K562 (cell line): ENCODE results near the gene PCSK6. TPM values are rescaled to one million over a fixed set of nuclear protein-coding genes. Genes with fewer than 3 reads are reported as not detected.
A peak's percentile ranks its signal among the peaks of the same experiment; 100 is the strongest.

Source experiments
- ATAC-seq: fragments of 200-7000 bp; cut with Tn5 transposase; 3 replicates; pipeline ENCODE4 v1.9.1; 2020; ENCODE audit warnings: moderate library complexity
- BruUV-seq: library from RNA; stranded (reverse); fragments of 400-500 nt; replicated peaks from 2 replicates; lab custom pipeline; 2021; lab: Mats Ljungman, UMichigan
- CTCF ChIA-PET: fragments of 300-600 bp; formaldehyde crosslinking; extraction: SDS; loops from one replicate; lab custom pipeline; 2021; ENCODE audit warnings: low intra/inter-chr PET ratio; lab: Yijun Ruan, JAX
- POLR2A ChIA-PET: fragments of 300-600, 350-650 bp; sonication (Branson Sonifier 250); formaldehyde crosslinking; extraction: SDS; loops from one replicate; lab custom pipeline; 2021; ENCODE audit warnings: antibody characterized with exemption, inconsistent platforms; lab: Yijun Ruan, JAX
- DNase-seq, 4 experiments: peaks; one replicate each; pipeline versions ENCODE4 v3.0.0 to v3.0.0-alpha.2; 2011 to 2018; ENCODE audit warnings: low spot score in 3 of 4, mixed read lengths in 3 of 4; ENCODE audit errors: extremely low read depth in 1 of 4
- FAIRE-seq: peaks from 2 replicates; lab custom pipeline; 2011; peaks lifted over from hg19 to GRCh38; lab: Jason Lieb, UNC
- H2AFZ ChIP-seq: 2 replicates; pipeline ENCODE4 v1.6.0; 2011; ENCODE audit warnings: low read depth, low read length, control low read depth, inconsistent platforms
- H3K27ac ChIP-seq: fragments of 200-600 bp; 3 replicates; pipeline ENCODE4 v1.8.0; 2011; ENCODE audit warnings: low read depth, mild to moderate bottlenecking, control low read depth, inconsistent platforms, low read length, moderate library complexity, mixed read lengths; ENCODE audit errors: extremely low read depth
- H3K27me3 ChIP-seq, 2 experiments: fragments of 300-600 bp in 1 of 2; 2 replicates in 1 of 2; 3 replicates in 1 of 2; pipeline versions ENCODE4 v1.6.0 to v1.8.0; 2011; ENCODE audit warnings: inconsistent platforms in 2 of 2, low read length in 2 of 2, mild to moderate bottlenecking in 1 of 2, mixed read lengths in 1 of 2, moderate library complexity in 1 of 2; ENCODE audit not compliant: control insufficient read depth in 2 of 2, insufficient read depth in 2 of 2
- H3K36me3 ChIP-seq: fragments of 300-600 bp; 3 replicates; pipeline ENCODE4 v1.8.0; 2011; ENCODE audit warnings: mild to moderate bottlenecking, low read length, inconsistent platforms; ENCODE audit not compliant: control insufficient read depth, insufficient read depth
- H3K4me1 ChIP-seq, 2 experiments: fragments of 200-600 bp in 1 of 2; replicated peaks in 1 of 2; 2 replicates in 1 of 2; 3 replicates in 1 of 2; pipeline versions ENCODE4 v1.5.1 to v1.8.0; 2011; ENCODE audit warnings: inconsistent platforms in 2 of 2, low read length in 2 of 2, mild to moderate bottlenecking in 1 of 2, mixed read lengths in 1 of 2, moderate library complexity in 1 of 2; ENCODE audit not compliant: control insufficient read depth in 2 of 2, insufficient read depth in 2 of 2
- H3K4me2 ChIP-seq: 2 replicates; pipeline ENCODE4 v1.6.1; 2011; ENCODE audit warnings: low read length, control low read depth, inconsistent platforms, mixed read lengths; ENCODE audit not compliant: insufficient read depth
- H3K4me3 ChIP-seq: fragments of 200-600 bp; sonication (generic), shearing (Covaris generic); 2 replicates; pipeline ENCODE4 v1.5.1; 2016; ENCODE audit warnings: control low read depth, inconsistent platforms
- H3K79me2 ChIP-seq: fragments of 200-600 bp; 3 replicates; pipeline ENCODE4 v1.8.0; 2011; ENCODE audit warnings: low read length, inconsistent platforms; ENCODE audit not compliant: control insufficient read depth, insufficient read depth
- H3K9ac ChIP-seq, 2 experiments: 2 replicates each; pipeline versions ENCODE4 v1.6.0 to v1.6.1; 2011; ENCODE audit warnings: low read depth in 2 of 2, low read length in 2 of 2, control low read depth in 1 of 2, inconsistent platforms in 1 of 2, mild to moderate bottlenecking in 1 of 2, mixed read lengths in 1 of 2; ENCODE audit not compliant: insufficient read depth in 1 of 2
- H3K9me1 ChIP-seq: one replicate; pipeline ENCODE4 v1.6.0; 2011; ENCODE audit warnings: inconsistent platforms, mild to moderate bottlenecking, low read length, moderate library complexity; ENCODE audit not compliant: control insufficient read depth, insufficient read depth
- H3K9me3 ChIP-seq: replicated peaks from 2 replicates; pipeline ENCODE4 v1.5.1; 2011; ENCODE audit warnings: low read depth, low read length, inconsistent platforms; ENCODE audit not compliant: control insufficient read depth, insufficient read depth
- H4K20me1 ChIP-seq: replicated peaks from 2 replicates; pipeline ENCODE4 v1.6.1; 2011; ENCODE audit warnings: low read length, inconsistent platforms, mixed read lengths; ENCODE audit not compliant: control insufficient read depth, insufficient read depth
- HLTF ChIP-seq: fragments of 450-650 bp; IDR thresholded peaks from 2 replicates; pipeline ENCODE4 v1.6.1; 2016
- HMGN3 ChIP-seq: IDR thresholded peaks from 2 replicates; pipeline ENCODE4 v1.6.1; 2011; ENCODE audit warnings: borderline replicate concordance, low read depth, mild to moderate bottlenecking, mixed read lengths, low read length; ENCODE audit not compliant: insufficient read length; ENCODE audit errors: extremely low read depth
- KHSRP ChIP-seq: fragments of 450-650 bp; IDR thresholded peaks from 2 replicates; pipeline ENCODE4 v1.6.1; 2017
- POLR2A ChIP-seq: fragments of 450-650 bp; conservative IDR thresholded peaks from 2 replicates; pipeline ENCODE4 v1.6.1; 2016
- RFX5 ChIP-seq: IDR thresholded peaks from 2 replicates; pipeline ENCODE4 v1.6.1; 2011; ENCODE audit warnings: low read depth, mild to moderate bottlenecking, improper control_type of control experiment, low read length
- ZNF354B ChIP-seq: fragments of 250-450 bp; sonication (Bioruptor Pico); IDR thresholded peaks from 2 replicates; pipeline ENCODE4 v1.4.0; 2020
- ZNF561 ChIP-seq: fragments of 450-650 bp; formaldehyde crosslinking; conservative IDR thresholded peaks from 2 replicates; pipeline ENCODE4 v1.4.0; 2020; ENCODE audit warnings: mild to moderate bottlenecking, moderate library complexity
- WGBS: fragments of 100-300 bp; shearing (Covaris generic); methylation state at CpG from one replicate; pipeline ENCODE4 v1.1.6; 2016; ENCODE audit warnings: low coverage, mixed read lengths; ENCODE audit not compliant: insufficient coverage; ENCODE audit errors: missing lambda C conversion rate; 5-methylcytosine and 5-hydroxymethylcytosine counted together
- in situ Hi-C: fragments of 300-500 bp; cut with MboI; formaldehyde crosslinking; loops from 4 replicates; pipeline ENCODE4 v1.15.0; 2018; ENCODE audit warnings: inconsistent platforms, mixed read lengths
- intact Hi-C: fragments of 100-400 bp; cut with micrococcal nuclease; formaldehyde crosslinking; loops from 2 replicates; pipeline ENCODE4 v1.14.2; 2022
- polyA plus RNA-seq, 8 experiments: library from polyadenylated mRNA; depleted of rRNA in 4 of 8; stranded (reverse) in 5 of 8; unstranded in 3 of 8; fragments of >200 nt; fragmentation: Nextera tagmentation in 2 of 8; fragmentation: Illumina TruSeq in 1 of 8; extraction: Ambion mirVana in 2 of 8; extraction: Trizol in 1 of 8; gene quantifications; 2 replicates each; pipeline versions ENCODE4 v1.2.1 to v1.2.3, GENCODE V29; 2011 to 2014; ENCODE audit warnings: inconsistent platforms in 1 of 8, missing spikeins in 1 of 8
- total RNA-seq, 7 experiments: library from RNA; depleted of rRNA in 6 of 7; stranded (reverse); fragments of >200 nt in 6 of 7; fragmentation: Illumina TruSeq in 2 of 7; extraction: Trizol in 2 of 7; gene quantifications; 2 replicates each; pipeline versions ENCODE4 v1.2.1 to v1.2.3, GENCODE V29; 2011 to 2021; ENCODE audit warnings: low replicate concordance in 1 of 7
- TF ChIP-seq, protein P1 (sequence below): fragments of 450-650 bp; conservative IDR thresholded peaks from 2 replicates; pipeline ENCODE4 v1.6.1; 2016; ENCODE audit warnings: missing genetic modification characterization, low read depth, mild to moderate bottlenecking, control low read depth, missing compliant biosample characterization
- TF ChIP-seq, protein P2 (sequence below): sonication (generic); formaldehyde crosslinking; IDR thresholded peaks from 2 replicates; pipeline ENCODE4 v1.8.1; 2023; ENCODE audit warnings: mild to moderate bottlenecking, missing genetic modification reagents
- TF ChIP-seq, protein P3 (sequence below): sonication (generic); formaldehyde crosslinking; IDR thresholded peaks from 2 replicates; pipeline ENCODE4 v1.8.0; 2023; ENCODE audit warnings: missing genetic modification reagents, mild to moderate bottlenecking, borderline replicate concordance

Gene PCSK6
- total and polyA plus RNA-seq, 9 of the 15 experiments (the other 6 are each of a cell fraction or from before 2014, with no cell fraction given), result 2.2 to 32.6 (median 14.5) TPM

DNA sequence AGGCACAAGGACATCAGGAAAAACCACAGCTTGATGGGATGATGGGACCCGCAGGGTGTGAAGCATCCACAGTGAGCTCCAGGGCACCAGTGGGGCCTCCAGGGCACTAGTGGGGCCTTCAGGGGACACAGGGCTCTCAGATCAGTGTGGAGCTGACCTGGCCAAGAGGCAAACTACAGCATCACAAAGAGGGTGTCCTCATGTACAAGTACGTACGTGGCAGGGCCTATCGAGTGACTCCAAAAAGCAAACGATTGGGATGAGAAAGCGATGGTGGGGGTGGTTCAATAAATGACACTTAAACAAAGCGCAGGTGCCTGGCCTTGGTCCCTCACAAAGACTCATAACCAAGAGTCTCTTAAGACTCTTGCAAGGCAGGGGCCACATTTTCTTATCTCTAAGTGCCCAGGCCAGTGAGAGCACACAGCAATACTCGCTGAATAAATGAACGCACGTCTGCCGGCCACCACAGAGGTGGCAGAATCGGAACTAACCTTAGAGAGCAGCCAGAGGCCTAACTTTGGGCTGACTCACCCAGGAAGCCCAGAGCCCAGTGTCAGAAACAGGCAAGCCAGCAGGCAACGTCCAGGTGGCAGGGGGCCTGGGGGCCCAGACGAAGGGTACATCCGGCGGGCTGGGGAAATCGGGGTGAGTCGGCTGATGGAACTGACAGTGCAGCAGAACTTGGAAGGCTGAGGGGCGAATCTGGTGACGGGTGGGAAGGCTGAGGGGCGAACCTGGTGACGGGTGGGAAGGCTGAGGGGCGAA is 8.7 kb downstream of the PCSK6 start:
- Histone ChIP-seq H4K20me1 (peaks cover 19% of the 10 kb centered on the region; the same call in 1 of the 2 replicates), H3K27me3 (peaks cover 0 to 23% of the 10 kb centered on the region in 2 experiments; a peak in 1 of 5 replicates), H3K4me1 (peaks cover 16 to 36% of the 10 kb centered on the region in 2 experiments; a peak in 4 of 5 replicates), H3K9me1 (no peaks in the 10 kb centered on the region), H2AFZ (no peak overlapping the region), H3K9me3 (no peaks in the 10 kb centered on the region), H3K4me3 (no peak overlapping the region), H3K9ac (0 out of 4 replicates have a peak overlapping the region, but pooled peaks of 1 of the 2 experiments have one; percentile 14), H3K4me2 (no peak overlapping the region), H3K27ac (no peak overlapping the region), H3K79me2 (peaks cover 20% of the 10 kb centered on the region; the same call in 2 of the 3 replicates), H3K36me3 (peaks cover 16% of the 10 kb centered on the region)
- WGBS, result 60% methylated on average over 20 of the region's 23 CpGs
- DNase-seq (no peak), ATAC-seq (no peak), FAIRE-seq (no peak)
- in situ Hi-C loops (no loop called here), intact Hi-C loops (no loop called here)
- ChIA-PET POLR2A (interaction anchor here (0.6 to 1.2 kb wide), 2 partner anchors 35 to 276 kb away, joined by 3 to 4 read pairs; no protein-coding TSS in a partner anchor), CTCF (no interaction called here)
- no TSS peak for BruUV-seq
- TF ChIP-seq, protein P1, sequence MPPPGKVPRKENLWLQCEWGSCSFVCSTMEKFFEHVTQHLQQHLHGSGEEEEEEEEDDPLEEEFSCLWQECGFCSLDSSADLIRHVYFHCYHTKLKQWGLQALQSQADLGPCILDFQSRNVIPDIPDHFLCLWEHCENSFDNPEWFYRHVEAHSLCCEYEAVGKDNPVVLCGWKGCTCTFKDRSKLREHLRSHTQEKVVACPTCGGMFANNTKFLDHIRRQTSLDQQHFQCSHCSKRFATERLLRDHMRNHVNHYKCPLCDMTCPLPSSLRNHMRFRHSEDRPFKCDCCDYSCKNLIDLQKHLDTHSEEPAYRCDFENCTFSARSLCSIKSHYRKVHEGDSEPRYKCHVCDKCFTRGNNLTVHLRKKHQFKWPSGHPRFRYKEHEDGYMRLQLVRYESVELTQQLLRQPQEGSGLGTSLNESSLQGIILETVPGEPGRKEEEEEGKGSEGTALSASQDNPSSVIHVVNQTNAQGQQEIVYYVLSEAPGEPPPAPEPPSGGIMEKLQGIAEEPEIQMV (tag), result no peak
- TF ChIP-seq, protein P2, sequence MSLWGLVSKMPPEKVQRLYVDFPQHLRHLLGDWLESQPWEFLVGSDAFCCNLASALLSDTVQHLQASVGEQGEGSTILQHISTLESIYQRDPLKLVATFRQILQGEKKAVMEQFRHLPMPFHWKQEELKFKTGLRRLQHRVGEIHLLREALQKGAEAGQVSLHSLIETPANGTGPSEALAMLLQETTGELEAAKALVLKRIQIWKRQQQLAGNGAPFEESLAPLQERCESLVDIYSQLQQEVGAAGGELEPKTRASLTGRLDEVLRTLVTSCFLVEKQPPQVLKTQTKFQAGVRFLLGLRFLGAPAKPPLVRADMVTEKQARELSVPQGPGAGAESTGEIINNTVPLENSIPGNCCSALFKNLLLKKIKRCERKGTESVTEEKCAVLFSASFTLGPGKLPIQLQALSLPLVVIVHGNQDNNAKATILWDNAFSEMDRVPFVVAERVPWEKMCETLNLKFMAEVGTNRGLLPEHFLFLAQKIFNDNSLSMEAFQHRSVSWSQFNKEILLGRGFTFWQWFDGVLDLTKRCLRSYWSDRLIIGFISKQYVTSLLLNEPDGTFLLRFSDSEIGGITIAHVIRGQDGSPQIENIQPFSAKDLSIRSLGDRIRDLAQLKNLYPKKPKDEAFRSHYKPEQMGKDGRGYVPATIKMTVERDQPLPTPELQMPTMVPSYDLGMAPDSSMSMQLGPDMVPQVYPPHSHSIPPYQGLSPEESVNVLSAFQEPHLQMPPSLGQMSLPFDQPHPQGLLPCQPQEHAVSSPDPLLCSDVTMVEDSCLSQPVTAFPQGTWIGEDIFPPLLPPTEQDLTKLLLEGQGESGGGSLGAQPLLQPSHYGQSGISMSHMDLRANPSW, result no peak
- no peak for TF ChIP-seq ZNF354B (CRISPR knock-in tag)
- TF ChIP-seq ZNF561, result no peak
- TF ChIP-seq RFX5, result no peak
- TF ChIP-seq POLR2A, result no peak
- no peak for TF ChIP-seq KHSRP
- no peak for TF ChIP-seq HLTF
- TF ChIP-seq, protein P3, sequence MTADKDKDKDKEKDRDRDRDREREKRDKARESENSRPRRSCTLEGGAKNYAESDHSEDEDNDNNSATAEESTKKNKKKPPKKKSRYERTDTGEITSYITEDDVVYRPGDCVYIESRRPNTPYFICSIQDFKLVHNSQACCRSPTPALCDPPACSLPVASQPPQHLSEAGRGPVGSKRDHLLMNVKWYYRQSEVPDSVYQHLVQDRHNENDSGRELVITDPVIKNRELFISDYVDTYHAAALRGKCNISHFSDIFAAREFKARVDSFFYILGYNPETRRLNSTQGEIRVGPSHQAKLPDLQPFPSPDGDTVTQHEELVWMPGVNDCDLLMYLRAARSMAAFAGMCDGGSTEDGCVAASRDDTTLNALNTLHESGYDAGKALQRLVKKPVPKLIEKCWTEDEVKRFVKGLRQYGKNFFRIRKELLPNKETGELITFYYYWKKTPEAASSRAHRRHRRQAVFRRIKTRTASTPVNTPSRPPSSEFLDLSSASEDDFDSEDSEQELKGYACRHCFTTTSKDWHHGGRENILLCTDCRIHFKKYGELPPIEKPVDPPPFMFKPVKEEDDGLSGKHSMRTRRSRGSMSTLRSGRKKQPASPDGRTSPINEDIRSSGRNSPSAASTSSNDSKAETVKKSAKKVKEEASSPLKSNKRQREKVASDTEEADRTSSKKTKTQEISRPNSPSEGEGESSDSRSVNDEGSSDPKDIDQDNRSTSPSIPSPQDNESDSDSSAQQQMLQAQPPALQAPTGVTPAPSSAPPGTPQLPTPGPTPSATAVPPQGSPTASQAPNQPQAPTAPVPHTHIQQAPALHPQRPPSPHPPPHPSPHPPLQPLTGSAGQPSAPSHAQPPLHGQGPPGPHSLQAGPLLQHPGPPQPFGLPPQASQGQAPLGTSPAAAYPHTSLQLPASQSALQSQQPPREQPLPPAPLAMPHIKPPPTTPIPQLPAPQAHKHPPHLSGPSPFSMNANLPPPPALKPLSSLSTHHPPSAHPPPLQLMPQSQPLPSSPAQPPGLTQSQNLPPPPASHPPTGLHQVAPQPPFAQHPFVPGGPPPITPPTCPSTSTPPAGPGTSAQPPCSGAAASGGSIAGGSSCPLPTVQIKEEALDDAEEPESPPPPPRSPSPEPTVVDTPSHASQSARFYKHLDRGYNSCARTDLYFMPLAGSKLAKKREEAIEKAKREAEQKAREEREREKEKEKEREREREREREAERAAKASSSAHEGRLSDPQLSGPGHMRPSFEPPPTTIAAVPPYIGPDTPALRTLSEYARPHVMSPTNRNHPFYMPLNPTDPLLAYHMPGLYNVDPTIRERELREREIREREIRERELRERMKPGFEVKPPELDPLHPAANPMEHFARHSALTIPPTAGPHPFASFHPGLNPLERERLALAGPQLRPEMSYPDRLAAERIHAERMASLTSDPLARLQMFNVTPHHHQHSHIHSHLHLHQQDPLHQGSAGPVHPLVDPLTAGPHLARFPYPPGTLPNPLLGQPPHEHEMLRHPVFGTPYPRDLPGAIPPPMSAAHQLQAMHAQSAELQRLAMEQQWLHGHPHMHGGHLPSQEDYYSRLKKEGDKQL (CRISPR knock-in tag), result no peak
- no peak for TF ChIP-seq HMGN3
